Measurements from ENCODE around the gene SH2D3C. TPM values are rescaled to one million over a fixed set of nuclear protein-coding genes. Genes with fewer than 3 reads are reported as not detected.

The SH2D3C gene
- polyA plus RNA-seq, 4 donors, result 0.67 to 12.6 (median 4.4) TPM

DNA sequence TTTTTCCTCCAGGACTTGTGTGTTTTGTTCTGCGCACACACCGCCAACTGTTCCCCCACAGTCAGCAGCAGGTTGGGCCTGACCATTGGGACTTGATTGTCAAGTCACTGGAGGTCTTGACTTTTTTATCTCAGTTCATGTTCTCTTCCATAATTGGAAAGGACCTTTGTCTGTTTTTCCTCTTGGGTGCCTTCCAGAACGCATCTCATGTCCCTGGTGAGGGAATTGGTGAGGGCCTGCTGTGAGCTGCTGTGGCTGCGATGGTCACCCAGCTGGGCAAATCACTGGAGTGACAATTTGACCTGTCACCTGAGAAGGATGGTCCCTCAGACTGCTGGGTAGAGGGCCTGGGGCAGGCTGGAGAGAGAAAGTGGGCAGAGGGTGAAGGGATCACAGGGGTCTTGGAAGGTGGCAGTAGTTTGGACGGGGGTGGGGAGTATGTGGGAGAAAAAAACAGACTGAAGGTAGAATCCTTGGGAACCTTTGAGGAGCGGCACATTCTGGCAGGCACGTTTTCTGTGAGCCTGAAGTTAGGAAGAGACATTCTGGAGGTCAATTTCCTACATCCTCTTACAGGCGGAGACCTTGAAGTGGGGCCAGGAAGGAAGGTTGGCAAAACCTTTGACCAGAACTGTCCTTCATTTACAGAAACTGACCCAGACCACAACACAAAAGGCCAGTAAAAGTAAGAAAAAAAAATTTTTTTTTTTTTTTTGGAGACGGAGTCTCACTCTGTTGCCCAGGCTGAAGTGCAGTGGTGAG, 11.8 kb upstream of the SH2D3C start:
- Histone ChIP-seq H3K36me3 (ENCODE audit: control insufficient read depth in 3 of 3, insufficient read depth in 2 of 3, low read depth in 1 of 3, low read length in 3 of 3) (peaks cover 26 to 70% (median 26%) of the 10 kb centered on the region in 3 donors), H3K4me1 (ENCODE audit: control insufficient read depth in 3 of 3, insufficient read depth in 2 of 3, low read depth in 1 of 3, low read length in 2 of 3) (peaks cover 0 to 7% (median 0%) of the 10 kb centered on the region in 3 donors), H3K27ac (ENCODE audit: low read depth in 1 of 3, low read length in 2 of 3) (no peak overlapping the region), H3K4me3 (ENCODE audit: low read depth in 1 of 3, low read length in 3 of 3) (no peak overlapping the region), H3K27me3 (ENCODE audit: control insufficient read depth in 3 of 3, insufficient read depth in 3 of 3, low read length in 3 of 3) (no peaks in the 10 kb centered on the region), H3K9me3 (ENCODE audit: control insufficient read depth in 2 of 2, insufficient read depth in 1 of 2, low read depth in 1 of 2, low read length in 1 of 2) (no peaks in the 10 kb centered on the region)
- 76 to 89% (median 79%) methylated on average over 9 of the region's 9 CpGs for WGBS, 3 donors
- DNase-seq, result no peak
- no peak for FAIRE-seq

DNA sequence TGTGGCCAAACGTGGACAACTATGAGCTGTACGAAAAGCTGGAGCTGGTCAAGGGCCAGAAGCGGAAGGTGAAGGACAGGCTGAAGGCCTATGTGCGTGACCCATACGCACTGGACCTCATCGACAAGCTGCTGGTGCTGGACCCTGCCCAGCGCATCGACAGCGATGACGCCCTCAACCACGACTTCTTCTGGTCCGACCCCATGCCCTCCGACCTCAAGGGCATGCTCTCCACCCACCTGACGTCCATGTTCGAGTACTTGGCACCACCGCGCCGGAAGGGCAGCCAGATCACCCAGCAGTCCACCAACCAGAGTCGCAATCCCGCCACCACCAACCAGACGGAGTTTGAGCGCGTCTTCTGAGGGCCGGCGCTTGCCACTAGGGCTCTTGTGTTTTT, 10.7 kb upstream of the SH2D3C start:
- DNase-seq (no peak), FAIRE-seq (no peak)
- no peak overlapping the region for H3K4me3 ChIP-seq (ENCODE audit: low read depth in 1 of 3, low read length in 3 of 3)
- peaks cover 26 to 63% (median 26%) of the 10 kb centered on the region in 3 donors for H3K36me3 ChIP-seq (ENCODE audit: control insufficient read depth in 3 of 3, insufficient read depth in 2 of 3, low read depth in 1 of 3, low read length in 3 of 3)
- no peak overlapping the region for H3K27ac ChIP-seq (ENCODE audit: low read depth in 1 of 3, low read length in 2 of 3)
- WGBS, 3 donors, result 86 to 89% (median 88%) methylated on average over 25 of the region's 25 CpGs
- H3K9me3 ChIP-seq (ENCODE audit: control insufficient read depth in 2 of 2, insufficient read depth in 1 of 2, low read depth in 1 of 2, low read length in 1 of 2), result no peaks in the 10 kb centered on the region
- H3K27me3 ChIP-seq (ENCODE audit: control insufficient read depth in 3 of 3, insufficient read depth in 3 of 3, low read length in 3 of 3), result no peaks in the 10 kb centered on the region
- peaks cover 0 to 15% (median 0%) of the 10 kb centered on the region in 3 donors for H3K4me1 ChIP-seq (ENCODE audit: control insufficient read depth in 3 of 3, insufficient read depth in 2 of 3, low read depth in 1 of 3, low read length in 2 of 3)

DNA sequence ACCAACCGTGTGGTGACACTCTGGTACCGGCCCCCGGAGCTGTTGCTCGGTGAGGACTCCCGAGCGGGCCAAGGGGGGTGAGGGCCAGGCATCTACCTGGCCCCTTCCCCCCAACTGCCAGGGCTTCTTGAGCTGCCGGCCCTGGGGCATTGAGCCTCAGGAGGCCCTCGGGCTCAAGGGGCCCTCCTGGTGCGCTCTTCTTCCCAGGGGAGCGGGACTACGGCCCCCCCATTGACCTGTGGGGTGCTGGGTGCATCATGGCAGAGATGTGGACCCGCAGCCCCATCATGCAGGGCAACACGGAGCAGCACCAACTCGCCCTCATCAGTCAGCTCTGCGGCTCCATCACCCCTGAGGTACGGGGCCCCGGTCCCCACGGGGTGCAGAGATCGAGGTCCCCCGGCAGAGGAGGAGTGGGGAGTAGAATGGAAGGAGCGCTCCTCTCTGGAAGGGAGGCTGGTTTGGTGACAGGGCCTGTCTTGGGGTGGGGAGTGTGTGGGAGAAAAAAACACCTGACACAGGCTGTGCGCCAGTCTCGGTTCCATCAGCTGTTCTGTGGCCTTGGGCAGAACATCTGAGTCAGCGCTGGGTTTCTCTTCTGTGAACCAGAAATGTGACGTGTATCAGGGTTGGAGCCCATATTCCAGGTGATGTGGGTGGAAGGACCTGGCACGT, 10.0 kb upstream of the SH2D3C start:
- no peak for DNase-seq
- WGBS, 3 donors, result 88 to 91% (median 90%) methylated on average over 23 to 26 of the region's 26 CpGs
- no peaks in the 10 kb centered on the region for H3K9me3 ChIP-seq (ENCODE audit: control insufficient read depth in 2 of 2, insufficient read depth in 1 of 2, low read depth in 1 of 2, low read length in 1 of 2)
- H3K27ac ChIP-seq (ENCODE audit: low read depth in 1 of 3, low read length in 2 of 3), result no peak overlapping the region
- H3K4me1 ChIP-seq (ENCODE audit: control insufficient read depth in 3 of 3, insufficient read depth in 2 of 3, low read depth in 1 of 3, low read length in 2 of 3), result peaks cover 0 to 15% (median 0%) of the 10 kb centered on the region in 3 donors
- H3K4me3 ChIP-seq (ENCODE audit: low read depth in 1 of 3, low read length in 3 of 3), result no peak overlapping the region
- no peaks in the 10 kb centered on the region for H3K27me3 ChIP-seq (ENCODE audit: control insufficient read depth in 3 of 3, insufficient read depth in 3 of 3, low read length in 3 of 3)
- no peak for FAIRE-seq
- H3K36me3 ChIP-seq (ENCODE audit: control insufficient read depth in 3 of 3, insufficient read depth in 2 of 3, low read depth in 1 of 3, low read length in 3 of 3), result peaks cover 26 to 59% (median 26%) of the 10 kb centered on the region in 3 donors

DNA sequence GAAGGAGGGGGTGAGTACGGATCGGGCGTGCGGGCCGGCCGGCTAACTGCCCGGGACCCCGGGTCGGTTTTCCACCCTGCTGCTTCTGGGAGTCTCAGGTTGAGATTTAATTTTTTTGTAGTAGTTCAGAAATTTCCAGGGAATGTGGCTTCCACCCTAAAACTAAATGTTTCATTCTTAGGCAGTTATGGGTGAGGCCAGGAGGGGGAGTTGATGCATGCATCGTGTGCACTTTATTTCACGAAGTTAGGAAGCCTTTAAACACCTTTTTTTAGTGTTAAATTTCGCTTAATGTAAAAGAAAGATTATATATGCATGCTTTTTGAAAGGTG, 8.3 kb upstream of the SH2D3C start:
- H3K9me3 ChIP-seq (ENCODE audit: control insufficient read depth in 2 of 2, insufficient read depth in 1 of 2, low read depth in 1 of 2, low read length in 1 of 2), result no peaks in the 10 kb centered on the region
- 0 to 3% (median 1%) methylated on average over 12 of the region's 12 CpGs for WGBS, 3 donors
- H3K4me3 ChIP-seq (ENCODE audit: low read depth in 1 of 3, low read length in 3 of 3), result peak overlapping the region; percentile 88 to 99 (median 96)
- H3K4me1 ChIP-seq (ENCODE audit: control insufficient read depth in 3 of 3, insufficient read depth in 2 of 3, low read depth in 1 of 3, low read length in 2 of 3), result peaks cover 0 to 15% (median 0%) of the 10 kb centered on the region in 3 donors
- peaks cover 26 to 46% (median 26%) of the 10 kb centered on the region in 3 donors for H3K36me3 ChIP-seq (ENCODE audit: control insufficient read depth in 3 of 3, insufficient read depth in 2 of 3, low read depth in 1 of 3, low read length in 3 of 3)
- FAIRE-seq, result no peak
- peak overlapping the region in 2 of 3 donors; percentile 88 to 99 for H3K27ac ChIP-seq (ENCODE audit: low read depth in 1 of 3, low read length in 2 of 3)
- no peak for DNase-seq
- no peaks in the 10 kb centered on the region for H3K27me3 ChIP-seq (ENCODE audit: control insufficient read depth in 3 of 3, insufficient read depth in 3 of 3, low read length in 3 of 3)

DNA sequence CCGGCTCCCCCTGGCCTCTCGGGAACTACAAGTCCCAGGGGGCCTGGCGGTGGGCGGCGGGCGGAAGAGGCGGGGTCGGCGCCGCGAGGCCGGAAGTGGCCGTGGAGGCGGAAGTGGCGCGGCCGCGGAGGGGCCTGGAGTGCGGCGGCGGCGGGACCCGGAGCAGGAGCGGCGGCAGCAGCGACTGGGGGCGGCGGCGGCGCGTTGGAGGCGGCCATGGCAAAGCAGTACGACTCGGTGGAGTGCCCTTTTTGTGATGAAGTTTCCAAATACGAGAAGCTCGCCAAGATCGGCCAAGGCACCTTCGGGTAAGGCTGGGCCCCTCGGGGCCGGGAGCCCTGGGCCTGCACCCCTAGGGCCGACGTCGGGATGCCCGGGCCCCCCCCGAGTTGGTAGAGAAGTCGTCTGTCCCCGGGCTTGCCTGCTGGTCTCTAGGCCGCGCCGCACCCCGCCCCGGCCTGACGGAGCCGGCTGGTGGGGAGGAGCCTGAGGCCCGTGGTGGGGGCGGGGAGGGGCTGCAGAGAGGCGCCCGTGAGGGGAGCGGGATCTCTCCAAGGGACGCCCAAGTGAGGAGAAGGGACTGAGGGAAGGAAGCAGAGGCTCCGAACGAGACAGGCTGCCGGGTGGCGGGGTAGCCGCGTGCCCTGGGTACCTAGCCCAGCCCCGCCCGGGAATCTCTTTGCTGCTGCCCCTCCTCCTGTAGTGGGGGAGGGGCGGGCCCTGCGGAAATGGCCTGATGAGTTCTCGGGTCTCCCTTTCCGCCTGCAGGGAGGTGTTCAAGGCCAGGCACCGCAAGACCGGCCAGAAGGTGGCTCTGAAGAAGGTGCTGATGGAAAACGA, 7.7 kb upstream of the SH2D3C start, which contains the start of gene CDK9:
Gene CDK9 (plus strand): TSS at position 102 of the 840 bp plus-strand sequence. CDS start 115 bp downstream, at position 217.
- H3K36me3 ChIP-seq (ENCODE audit: control insufficient read depth in 3 of 3, insufficient read depth in 2 of 3, low read depth in 1 of 3, low read length in 3 of 3), result peaks cover 24 to 40% (median 26%) of the 10 kb centered on the region in 3 donors
- H3K4me3 ChIP-seq (ENCODE audit: low read depth in 1 of 3, low read length in 3 of 3), result peak within 1 kb of the TSS; percentile 88 to 99 (median 96)
- 0 to 1% (median 0%) methylated on average over 40 to 75 of the region's 75 CpGs for WGBS, 3 donors
- peaks cover 0 to 15% (median 0%) of the 10 kb centered on the region in 3 donors for H3K4me1 ChIP-seq (ENCODE audit: control insufficient read depth in 3 of 3, insufficient read depth in 2 of 3, low read depth in 1 of 3, low read length in 2 of 3)
- DNase-seq (peak; percentile 87 to 96), FAIRE-seq (no peak)
- no peaks in the 10 kb centered on the region for H3K27me3 ChIP-seq (ENCODE audit: control insufficient read depth in 3 of 3, insufficient read depth in 3 of 3, low read length in 3 of 3)
- no peaks in the 10 kb centered on the region for H3K9me3 ChIP-seq (ENCODE audit: control insufficient read depth in 2 of 2, insufficient read depth in 1 of 2, low read depth in 1 of 2, low read length in 1 of 2)
- peak within 1 kb of the TSS; percentile 89 to 99 (median 91) for H3K27ac ChIP-seq (ENCODE audit: low read depth in 1 of 3, low read length in 2 of 3)

DNA sequence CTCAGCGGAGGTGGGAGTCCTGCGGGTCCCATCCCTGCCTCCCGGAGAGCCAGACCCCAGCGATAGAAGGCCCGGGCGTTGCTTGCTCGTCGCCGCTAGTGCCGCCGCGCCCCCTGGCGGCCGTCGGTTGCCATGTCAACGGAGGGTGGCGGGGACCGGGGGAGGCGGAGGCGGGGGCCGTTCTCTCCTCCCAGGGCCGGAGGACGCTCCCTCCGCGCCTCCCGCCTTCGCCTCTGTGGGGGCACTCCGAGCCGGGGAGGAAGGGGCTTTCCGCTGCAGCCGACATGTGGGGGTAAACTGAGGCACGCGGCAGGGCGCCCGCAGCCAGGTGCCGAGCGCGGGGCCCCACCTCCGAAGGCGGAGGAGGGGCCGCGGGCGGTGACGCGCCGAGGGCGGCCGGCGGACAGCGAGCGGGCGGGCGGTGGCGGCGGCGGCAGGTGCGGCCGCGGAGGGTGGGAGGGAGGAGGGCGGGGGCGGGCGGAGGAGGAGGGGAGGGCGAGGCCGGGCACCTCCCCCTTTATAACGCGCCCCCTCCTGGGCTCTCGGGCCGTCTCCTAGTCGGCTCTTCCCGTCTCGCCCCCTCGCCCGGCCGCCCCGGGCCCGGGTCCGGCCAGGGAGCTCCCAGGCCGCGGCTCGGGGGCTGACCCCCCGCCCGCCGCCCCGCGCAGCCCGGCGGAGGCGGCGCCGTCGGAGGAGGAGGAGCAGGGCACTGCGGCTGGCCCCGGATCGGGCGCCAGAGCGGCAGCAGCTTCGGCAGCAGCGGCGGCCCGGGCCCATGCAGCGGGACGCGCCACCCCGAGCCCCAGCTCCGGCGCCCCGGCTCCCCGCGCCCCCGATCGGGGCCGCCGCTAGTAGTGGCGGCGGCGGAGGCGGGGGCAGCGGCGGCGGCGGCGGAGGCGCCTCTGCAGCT, 6.8 kb upstream of the SH2D3C start:
- Histone ChIP-seq H3K9me3 (ENCODE audit: control insufficient read depth in 2 of 2, insufficient read depth in 1 of 2, low read depth in 1 of 2, low read length in 1 of 2) (no peaks in the 10 kb centered on the region), H3K4me3 (ENCODE audit: low read depth in 1 of 3, low read length in 3 of 3) (peak overlapping the region; percentile 67 to 96 (median 88)), H3K4me1 (ENCODE audit: control insufficient read depth in 3 of 3, insufficient read depth in 2 of 3, low read depth in 1 of 3, low read length in 2 of 3) (peaks cover 0 to 15% (median 0%) of the 10 kb centered on the region in 3 donors), H3K27ac (ENCODE audit: low read depth in 1 of 3, low read length in 2 of 3) (peak overlapping the region; percentile 89 to 91 (median 91)), H3K36me3 (ENCODE audit: control insufficient read depth in 3 of 3, insufficient read depth in 2 of 3, low read depth in 1 of 3, low read length in 3 of 3) (peaks cover 20 to 31% (median 22%) of the 10 kb centered on the region in 3 donors), H3K27me3 (ENCODE audit: control insufficient read depth in 3 of 3, insufficient read depth in 3 of 3, low read length in 3 of 3) (no peaks in the 10 kb centered on the region)
- 0 to 1% (median 0%) methylated on average over 48 to 118 of the region's 123 CpGs for WGBS, 3 donors
- DNase-seq, result peak; percentile 81 to 97
- FAIRE-seq, result no peak

DNA sequence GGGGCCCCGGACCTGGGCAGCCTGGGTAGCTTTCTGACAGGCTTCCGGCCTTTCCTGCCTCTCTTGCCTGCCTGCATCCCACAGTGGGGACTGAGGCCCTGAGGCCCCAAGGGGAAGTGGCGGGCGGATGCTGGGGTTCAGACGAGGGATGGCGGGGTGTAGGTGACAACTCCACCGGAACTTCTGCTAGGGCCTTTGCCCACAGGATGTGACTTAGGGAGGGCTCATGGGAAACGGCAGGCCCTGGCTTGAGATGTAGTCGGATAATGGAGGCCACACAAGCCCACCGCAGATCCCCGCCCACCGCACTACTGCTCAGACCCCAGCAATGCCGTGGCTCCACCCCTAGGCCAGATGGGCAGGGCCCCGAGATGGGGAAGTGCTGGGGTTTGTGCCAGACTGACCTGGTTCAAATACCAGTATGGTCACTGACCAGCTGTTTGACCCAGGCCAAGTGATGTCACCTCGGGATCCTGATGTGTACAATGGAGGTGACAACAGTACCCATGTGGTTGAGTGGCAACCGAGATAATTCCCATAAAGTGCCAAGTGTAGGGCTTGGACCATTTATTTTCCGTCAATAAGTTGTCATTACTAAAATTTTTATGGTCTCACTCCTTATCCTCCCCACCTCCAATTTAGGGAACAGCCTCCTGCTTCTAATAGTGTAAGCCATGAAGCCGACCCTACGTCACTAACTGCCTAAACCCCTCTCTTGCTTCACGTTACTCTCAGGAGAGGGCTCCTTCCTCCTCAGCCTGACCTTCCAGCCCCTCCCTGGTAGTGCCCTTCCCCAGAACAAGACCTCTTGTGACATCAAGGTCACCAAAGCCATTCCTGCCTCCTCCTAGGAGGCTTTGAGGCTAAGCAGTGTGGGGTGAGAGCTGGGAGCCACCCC, 4.9 kb upstream of the SH2D3C start:
- H3K4me1 ChIP-seq (ENCODE audit: control insufficient read depth in 3 of 3, insufficient read depth in 2 of 3, low read depth in 1 of 3, low read length in 2 of 3), result peaks cover 0 to 15% (median 0%) of the 10 kb centered on the region in 3 donors
- peak in 1 of 2 donors; percentile 66 for DNase-seq
- no peaks in the 10 kb centered on the region for H3K9me3 ChIP-seq (ENCODE audit: control insufficient read depth in 2 of 2, insufficient read depth in 1 of 2, low read depth in 1 of 2, low read length in 1 of 2)
- WGBS, 3 donors, result 55 to 68% (median 56%) methylated on average over 18 to 20 of the region's 20 CpGs
- H3K27ac ChIP-seq (ENCODE audit: low read depth in 1 of 3, low read length in 2 of 3), result peak overlapping the region in 2 of 3 donors; percentile 51 to 79
- no peak for FAIRE-seq
- no peak overlapping the region for H3K4me3 ChIP-seq (ENCODE audit: low read depth in 1 of 3, low read length in 3 of 3)
- H3K27me3 ChIP-seq (ENCODE audit: control insufficient read depth in 3 of 3, insufficient read depth in 3 of 3, low read length in 3 of 3), result no peaks in the 10 kb centered on the region
- peaks cover 4 to 12% (median 9%) of the 10 kb centered on the region in 3 donors for H3K36me3 ChIP-seq (ENCODE audit: control insufficient read depth in 3 of 3, insufficient read depth in 2 of 3, low read depth in 1 of 3, low read length in 3 of 3)
